SKM-1 (cell line): Measurements from ENCODE around the gene KREMEN1.

Experiments used
- DNase-seq: peaks from one replicate; lab custom pipeline; 2025; ENCODE audit not compliant: unreplicated experiment; lab: John Stamatoyannopoulos, UW

Gene KREMEN1

DNA sequence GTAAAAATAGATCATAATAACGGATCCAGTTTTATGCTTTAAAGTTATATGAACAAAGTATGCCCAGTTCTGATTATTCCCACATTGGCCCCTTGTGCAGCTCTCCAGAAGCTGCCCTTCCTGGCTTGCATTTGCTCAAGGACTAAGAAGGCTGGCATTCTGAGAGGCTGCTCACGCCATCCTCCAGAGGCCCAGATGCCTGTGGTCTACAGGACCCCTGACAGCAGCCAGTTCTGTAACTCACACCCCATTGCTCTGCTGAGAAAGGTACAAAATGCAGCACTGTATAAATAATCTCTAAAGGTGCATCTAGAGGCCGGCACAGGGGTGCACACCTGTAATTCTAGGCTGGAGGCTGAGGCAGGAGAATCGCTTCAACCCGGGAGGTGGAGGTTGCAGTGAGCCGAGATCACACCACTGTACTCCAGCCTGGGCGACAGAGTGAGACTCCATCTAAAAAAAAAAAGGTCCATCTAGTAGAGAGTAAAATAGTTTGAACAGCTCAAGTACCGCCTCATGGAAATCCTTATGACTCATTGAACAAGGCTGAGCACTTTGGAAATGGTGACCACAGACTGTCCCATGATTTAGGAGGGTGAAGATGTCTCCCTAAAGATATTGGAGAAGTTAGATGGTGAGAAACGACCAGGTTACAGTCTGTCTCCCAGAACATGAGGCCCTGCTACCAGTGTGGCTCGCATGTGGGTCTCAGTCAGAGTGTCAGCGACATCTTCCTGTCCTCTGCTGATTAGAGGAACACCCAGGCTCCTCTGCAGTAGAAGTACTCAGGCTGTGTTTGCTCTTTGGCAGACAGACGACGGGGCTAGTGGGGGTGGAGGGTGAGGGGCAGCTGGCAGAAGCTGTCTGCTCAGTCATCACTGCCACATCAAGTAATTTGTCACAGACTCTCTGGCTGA lies 56.3 kb downstream of the KREMEN1 start:
- DNase-seq: no peak

DNA sequence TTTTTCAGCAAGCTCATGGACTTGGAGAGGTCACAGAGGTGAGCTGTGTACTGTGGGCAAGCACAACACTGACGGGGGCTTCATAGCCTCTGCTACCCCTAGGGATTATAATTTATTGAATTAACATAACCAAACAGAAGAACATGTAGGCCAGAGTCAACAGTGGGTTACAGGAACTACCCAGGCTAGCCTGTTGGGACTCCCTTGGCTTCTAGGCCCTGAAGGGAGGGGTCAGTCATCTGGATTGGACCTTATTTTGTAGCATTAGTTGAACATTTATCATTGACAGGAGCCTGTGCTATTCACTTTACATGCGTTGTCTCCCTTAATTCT lies 56.9 kb downstream of the KREMEN1 start:
- DNase-seq: no peak

DNA sequence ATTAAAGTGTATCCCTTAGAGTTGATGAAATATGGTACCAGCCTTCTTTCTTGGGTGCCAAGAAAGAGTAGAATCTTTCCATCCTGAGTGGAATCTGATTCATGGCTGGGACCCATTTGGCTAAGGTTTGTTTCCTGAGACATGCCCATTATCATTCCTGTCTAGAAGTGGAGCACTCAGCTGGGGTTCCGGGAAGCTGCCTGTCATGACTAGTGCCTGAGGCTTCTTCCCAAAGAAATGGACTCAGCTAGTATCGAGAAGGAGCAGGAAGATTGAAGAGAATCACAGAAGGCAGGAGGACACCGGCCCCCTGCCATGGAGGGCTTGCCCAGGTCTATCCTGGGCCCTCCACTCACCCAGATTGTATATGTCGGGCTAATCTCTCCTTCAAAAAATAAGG lies 57.6 kb downstream of the KREMEN1 start:
- DNase-seq: no peak

DNA sequence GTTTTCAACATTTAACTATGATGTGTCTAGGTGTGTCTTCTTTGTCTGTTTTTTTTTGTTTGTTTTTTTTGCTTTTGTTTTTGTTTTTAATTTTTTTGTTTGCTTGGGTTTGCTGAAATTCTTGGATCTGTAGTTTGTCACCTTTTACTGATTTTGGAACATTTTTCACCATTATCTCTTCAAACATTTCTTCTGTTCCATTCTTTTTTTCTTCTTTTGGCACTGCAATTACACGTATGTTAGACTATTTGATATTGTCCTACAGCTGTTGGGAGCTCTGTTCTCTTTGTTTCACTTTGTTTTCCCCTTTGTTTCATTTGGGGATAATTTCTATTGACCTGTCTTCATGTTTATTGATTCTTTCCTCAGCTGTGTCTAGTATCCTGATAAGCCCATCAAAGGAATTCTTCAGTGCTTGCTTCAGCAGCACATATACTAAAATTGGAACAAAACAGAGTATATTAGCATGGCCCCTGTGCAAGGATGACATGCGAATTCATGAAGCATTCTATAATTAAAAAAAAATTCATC lies 60.8 kb downstream of the KREMEN1 start:
- DNase-seq: no peak

DNA sequence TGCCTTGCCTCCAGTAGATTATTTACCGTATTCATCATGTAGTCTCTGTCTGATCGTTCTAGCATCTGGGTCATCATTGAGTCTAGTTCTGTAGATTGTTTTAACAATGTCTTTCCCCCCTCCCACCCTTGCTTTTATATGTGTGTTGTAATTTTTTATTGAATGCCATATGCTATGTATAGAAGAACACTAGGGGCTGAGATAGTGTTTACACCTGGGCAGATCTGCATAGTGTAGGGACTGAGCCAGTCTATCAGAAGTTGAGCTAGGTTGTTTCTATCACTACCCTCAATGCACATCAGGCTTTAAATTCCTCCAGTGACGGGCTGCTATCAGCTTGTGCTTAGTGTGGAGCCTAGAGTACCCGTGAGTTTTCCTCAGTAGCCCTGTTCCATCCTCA lies 61.6 kb downstream of the KREMEN1 start:
- no peak for DNase-seq

DNA sequence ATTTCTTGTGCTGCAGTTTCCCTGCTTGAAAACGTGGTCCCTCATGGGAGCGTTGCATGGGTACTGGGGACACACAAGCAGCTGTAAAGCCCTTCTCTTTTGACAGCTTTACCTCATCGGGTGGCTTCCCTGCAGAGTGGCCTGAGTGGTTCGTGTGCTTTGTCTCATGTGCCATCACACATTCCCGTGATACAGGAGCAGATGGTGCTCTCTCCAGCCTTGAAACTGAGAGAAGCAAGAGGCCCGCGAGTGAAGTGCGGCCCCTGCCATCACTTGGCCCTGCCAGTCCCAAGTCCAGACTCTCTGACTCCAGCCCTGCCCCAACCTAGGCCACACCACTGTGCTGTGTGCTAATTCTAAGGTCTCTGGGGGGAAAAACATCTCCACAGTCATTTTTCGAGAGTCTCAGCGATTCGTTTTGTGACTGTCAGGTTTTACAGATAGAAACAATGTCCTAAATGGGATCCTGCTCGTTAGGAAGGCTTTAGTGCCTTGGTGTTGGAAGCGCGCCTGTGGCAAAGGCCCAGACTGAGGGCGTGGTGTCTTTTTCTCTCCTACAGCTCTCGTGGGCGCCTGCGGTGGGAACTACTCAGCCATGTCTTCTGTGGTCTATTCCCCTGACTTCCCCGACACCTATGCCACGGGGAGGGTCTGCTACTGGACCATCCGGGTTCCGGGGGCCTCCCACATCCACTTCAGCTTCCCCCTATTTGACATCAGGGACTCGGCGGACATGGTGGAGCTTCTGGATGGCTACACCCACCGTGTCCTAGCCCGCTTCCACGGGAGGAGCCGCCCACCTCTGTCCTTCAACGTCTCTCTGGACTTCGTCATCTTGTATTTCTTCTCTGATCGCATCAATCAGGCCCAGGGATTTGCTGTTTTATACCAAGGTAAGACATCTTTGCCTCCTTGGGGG lies 64.2 kb downstream of the KREMEN1 start:
- DNase-seq: no peak

DNA sequence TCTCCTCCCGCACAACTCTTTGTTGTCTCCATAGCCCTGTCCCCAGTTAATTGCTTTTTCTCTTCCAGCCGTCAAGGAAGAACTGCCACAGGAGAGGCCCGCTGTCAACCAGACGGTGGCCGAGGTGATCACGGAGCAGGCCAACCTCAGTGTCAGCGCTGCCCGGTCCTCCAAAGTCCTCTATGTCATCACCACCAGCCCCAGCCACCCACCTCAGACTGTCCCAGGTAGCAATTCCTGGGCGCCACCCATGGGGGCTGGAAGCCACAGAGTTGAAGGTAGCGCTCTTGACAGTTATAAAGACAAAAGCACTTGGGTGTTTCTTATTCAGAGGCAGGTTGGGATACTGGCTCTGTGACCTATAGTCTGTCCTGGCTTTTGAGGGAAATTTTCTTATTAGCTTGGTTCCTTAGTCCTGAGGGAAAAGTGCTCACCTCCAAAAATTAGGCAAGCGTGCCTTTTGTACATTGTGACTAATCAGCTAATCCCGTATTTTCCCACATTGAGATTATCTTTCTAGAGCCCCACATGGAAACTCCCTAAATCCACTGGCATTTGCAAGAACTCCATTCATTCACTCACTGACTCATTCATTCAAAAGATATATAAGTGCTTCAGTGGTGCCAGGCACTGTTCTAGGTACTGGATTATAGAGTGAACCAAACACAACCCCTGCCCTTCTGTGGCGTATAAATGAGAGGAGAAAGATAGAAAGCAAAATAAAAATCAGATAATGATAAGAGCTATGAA lies 65.9 kb downstream of the KREMEN1 start:
- DNase-seq: no peak

DNA sequence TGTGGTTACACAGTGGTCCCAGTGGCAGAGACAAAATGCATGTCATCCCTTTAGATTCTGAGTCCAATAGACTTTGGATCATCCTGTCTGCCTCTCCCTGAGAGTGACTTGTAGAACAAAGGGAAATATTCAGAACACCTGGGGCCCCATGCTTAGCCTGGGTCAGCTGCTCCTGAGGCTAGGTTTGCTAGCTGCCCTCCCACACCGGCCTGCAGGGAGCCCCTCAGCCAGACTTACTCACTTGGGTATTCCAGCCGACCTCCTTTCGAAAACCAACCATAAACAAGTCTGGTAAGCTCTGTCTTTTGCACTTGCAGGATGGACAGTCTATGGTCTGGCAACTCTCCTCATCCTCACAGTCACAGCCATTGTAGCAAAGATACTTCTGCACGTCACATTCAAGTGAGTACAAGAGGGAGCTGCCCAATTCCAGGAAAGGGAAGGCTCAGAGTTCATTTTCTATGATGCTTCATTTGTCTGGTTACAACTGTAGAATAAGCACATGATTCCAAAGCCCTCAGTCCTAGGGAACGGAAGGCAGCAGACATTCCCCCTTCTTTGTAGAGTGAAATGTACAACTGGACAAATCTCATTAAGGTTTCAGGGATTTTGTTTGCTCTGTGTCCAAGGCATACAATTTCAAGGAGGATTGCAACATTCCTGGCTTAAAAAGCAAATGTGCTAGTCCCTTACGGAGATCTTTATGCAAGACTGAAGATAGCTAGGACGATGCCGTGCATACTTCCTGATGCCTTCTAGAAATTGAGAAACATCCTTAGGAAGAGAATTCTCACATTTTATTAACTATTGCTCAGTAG lies 67.3 kb downstream of the KREMEN1 start:
- DNase-seq: no peak

DNA sequence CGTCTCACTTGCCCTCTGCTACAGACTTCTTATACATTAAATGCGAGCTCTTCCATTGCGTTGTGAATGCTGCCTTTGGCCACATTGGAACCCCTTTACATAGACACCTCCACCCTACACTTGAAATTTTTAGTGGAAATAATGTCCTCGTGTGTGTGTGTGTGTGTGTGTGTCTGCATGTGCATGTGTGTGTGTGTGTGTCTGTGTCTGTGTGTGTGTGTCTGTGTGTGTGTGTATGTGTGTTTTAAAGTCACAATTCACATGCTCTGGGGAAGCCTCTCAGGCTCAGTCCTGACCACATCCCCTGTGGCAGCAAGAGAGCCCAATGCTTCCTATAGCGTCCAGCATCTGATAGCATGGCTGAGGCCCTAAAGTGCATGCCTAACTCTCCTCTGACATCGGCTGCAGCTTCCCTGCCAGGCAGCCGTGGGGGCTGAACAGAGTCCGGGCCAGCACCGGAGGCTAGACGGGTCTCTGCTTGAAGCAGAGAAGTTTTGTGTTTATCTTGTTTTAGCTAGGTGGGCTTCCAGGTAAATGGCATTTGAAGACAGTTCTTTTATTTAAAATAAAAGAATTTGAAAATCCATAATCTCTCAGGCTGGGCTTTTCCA lies 68.3 kb downstream of the KREMEN1 start:
- DNase-seq: no peak

DNA sequence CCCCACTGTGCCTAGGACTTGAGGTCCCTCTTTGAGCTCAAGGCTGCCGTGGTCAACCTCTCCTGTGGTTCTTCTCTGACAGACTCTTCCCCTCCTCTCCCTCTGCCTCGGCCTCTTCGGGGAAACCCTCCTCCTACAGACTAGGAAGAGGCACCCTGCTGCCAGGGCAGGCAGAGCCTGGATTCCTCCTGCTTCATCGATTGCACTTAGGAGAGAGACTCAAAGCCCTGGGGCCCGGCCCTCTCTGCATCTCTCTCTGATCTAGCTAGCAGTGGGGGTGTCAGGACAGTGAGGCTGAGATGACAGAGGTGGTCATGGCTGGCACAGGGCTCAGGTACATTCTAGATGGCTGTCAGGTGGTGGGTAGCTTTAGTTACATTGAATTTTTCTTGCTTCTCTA lies 69.3 kb downstream of the KREMEN1 start:
- no peak for DNase-seq

DNA sequence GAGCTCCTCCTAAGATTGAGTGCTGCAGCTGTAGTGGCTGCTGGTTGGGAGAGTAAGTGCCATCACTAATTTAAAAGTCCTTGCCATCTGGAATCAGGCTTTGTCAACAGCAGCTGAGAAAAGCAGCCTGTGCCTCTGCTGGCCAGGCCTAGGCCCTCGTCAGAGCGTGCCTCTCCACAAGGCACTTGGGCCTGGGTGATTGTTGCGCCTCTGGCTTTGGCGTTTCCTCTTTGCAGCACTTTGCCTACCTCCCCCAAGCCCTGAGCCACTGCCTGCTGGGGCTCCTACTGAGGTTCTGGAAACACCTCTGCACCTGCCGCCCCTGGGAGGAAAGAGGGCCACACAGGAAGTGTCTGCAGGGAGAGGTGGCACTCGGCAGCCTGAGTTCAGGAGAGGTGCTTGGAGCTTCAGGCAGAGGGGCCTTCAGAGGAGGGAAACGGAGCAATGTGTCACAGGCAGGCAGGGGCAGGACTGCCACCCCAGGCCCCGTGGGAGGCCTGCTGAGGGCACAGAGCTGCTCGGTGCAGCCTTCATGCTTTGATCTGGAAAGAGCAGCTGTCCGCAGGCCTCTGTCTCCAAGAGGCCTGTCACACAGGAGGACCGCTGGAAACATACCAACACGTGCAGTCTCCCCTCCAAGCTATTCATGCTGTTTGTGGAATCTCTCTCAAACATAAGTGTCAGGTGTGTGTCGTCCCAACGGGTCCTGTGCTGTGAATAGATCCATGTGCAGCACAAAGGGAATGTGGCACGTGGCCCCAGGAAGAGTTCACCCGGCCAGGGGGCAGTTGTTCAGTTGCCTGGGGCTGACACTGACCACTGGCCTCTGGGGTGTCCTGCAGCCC lies 71.3 kb downstream of the KREMEN1 start:
- no peak for DNase-seq

DNA sequence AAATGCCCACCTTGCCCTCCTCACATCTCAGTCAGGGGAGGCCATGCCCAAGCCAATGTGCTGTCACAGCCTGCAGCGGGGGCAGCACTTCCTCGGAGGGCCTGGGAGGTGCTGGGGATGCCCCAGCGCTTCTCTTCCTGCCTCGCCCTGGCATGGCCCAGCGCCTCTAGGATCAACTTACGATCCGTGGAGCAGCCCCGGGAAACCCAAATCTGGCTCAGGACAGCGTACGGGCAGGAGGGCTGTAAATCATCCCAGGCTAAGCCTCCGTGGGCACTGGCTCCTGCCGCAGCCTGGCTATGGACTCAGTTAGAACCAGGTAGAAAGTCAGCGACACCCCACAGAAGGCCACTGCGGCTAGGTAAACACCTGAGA lies 71.9 kb downstream of the KREMEN1 start:
- DNase-seq: no peak

DNA sequence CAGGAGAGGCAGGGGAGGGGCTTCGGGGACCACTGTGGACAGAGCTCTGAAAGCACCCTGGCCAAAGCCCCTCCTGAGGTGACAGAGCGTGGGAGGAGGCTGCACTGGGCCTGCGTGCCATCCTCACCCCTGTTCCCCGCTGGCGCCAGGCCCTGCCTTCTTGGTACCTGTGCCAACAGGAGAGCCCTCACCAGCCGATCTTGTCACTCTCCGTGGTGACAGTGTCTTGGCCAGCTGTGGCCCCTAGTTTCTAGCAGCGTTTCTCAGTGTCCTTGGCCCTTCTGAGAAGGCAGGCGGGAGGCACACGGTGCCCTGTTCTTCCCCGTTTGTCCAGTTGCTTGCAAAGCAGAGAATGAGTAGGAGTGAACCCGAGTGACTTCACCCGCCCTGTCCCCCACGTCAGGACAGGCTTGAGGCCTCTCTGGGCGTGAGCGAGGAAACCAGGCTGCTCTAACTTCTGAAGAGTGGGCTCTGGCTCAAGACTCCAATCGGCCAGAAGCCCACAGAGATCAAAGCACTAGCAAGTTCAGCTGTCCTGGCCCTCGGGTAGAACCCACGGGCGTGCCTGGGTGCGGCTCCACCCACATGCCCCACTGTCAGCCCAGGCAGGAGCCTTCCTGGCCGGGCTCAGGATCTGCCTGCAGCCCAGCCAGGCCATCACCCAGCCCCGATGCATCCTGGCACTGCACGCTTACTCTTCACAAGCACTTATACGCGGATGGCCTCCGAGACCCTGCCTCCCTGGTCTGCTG lies 72.7 kb downstream of the KREMEN1 start:
- no peak for DNase-seq

DNA sequence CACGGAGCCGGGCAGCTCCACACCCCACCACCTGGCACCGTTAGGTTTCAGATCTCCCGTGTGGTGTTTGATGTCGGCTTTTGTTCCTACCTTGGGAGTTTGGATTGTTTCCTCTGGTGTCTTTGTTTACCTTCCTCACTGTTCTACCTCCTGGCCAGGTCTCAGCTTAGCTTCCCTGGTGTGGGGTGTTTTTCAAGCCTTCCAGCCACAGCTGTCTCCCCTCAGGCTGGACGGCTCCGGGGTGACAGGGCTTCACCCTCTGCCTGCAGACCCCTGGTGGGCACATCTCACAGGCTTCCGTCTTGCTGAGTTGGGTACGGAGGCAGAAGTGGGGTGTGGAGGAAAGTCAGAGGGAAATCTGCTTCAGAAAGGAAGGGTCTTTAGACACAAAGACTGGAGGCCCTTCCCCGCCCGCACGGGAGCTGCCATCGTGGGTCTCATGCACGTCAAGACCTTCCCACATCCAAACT lies 73.3 kb downstream of the KREMEN1 start:
- no peak for DNase-seq

DNA sequence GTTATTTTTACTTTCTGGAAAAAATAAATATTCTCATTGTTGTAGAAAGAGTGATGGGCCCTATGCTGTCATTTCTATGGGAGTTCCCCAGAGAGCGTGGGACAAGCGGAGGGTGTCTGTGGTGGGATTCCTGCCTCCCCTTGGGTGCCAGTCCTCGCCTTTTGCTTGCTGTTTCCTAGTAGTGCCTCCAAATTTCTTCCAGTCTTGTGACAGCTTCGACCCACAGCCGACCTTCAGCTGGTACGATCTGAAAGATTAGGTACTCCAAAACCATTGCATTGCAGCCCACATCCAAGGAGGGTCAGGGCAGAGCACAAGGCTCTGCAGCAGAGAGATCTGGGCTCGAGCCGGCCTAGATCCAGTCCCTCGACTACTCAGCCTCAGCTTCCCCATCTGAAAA lies 73.9 kb downstream of the KREMEN1 start:
- no peak for DNase-seq

DNA sequence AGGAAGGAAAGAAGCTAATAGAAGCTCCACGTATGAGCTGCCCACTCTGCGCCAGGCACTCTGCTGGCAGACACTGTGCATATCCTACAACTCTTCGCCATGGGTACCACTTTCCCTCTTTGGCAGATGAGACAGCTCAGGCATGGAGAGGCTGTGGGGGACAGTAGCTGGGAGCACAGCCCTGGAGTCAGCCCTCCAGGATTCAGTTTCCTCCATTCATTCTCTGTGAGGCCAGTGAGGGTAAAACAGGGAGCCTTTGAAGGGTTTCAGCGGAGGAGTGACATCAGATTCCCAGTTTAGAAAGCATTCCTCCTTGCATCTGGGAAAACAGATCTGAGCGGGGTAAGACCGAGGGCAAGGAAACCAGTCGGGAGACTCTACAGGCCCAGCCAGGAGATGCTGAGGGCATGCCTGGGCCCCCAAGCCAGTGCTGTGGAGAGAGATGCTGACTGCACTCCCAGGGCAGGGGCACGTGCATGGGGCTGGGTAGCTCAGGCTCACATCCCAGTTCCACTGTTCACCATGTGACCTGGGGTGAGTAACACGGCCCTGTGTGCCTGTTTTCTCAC lies 74.6 kb downstream of the KREMEN1 start:
- no peak for DNase-seq

DNA sequence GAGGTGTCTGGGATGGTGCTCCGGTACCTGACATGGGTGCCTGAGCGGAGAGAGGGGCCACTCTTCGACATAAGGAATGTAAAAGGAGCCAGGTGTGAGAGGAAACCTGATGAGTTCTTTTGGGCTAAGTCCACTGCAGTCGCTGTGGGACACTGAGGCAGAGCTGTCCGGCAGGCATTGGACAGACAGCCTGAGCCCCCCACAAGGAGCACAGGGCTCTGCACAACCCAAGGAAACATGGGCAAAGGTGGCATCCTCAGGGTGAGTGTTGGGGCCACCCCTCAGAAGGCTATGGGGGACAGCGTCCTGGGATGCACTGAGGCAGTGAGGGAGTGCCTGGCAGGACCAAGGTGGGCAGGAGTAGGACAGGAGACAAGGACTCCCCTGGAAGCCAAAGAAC lies 75.2 kb downstream of the KREMEN1 start:
- no peak for DNase-seq

DNA sequence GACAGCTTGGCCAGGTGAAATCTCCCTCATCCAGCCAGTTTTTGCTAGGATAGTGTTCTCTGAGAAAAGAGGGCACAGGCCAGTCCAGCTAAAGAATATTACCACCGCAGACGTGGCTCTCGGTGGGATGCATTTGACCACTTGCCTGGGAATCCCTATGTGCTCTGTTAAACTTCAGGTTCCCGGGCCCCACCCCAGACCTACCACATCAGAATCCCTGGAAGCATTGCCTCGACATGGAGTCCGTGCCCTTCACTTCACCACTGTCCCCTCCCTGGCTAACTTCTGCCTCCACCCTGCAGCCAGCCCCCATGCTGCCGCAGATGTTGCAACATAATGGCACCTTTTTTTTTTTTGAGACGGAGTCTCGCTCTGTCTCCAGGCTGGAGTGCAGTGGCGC lies 76.0 kb downstream of the KREMEN1 start:
- DNase-seq: no peak
